ENCODE results near the gene C1orf94. TPM values are rescaled to one million over a fixed set of nuclear protein-coding genes. Genes with fewer than 3 reads are reported as not detected.

C1orf94 gene
- total RNA-seq, 1 donor from 2014 or later = not detected

GRCh38 chr1:34144766-34145165 lies 31.9 kb upstream of the C1orf94 start:
- no peaks in the 10 kb centered on the region for H3K36me3 Mint-ChIP-seq
- H3K4me1 Mint-ChIP-seq = no peaks in the 10 kb centered on the region
- no peak for DNase-seq (ENCODE audit: low spot score in 2 of 2, unreplicated experiment in 2 of 2)
- H3K4me3 Mint-ChIP-seq = no peak overlapping the region
- no peaks in the 10 kb centered on the region for H3K9me3 Mint-ChIP-seq
- H3K27ac Mint-ChIP-seq = no peak overlapping the region
- H3K27me3 Mint-ChIP-seq (ENCODE audit: low read depth) = peaks cover 27% of the 10 kb centered on the region
- TF ChIP-seq CTCF (IDR thresholded peaks at IDR 0.05; ENCODE audit: unreplicated experiment) = no peak

- DNase-seq (ENCODE audit: low spot score in 2 of 2, unreplicated experiment in 2 of 2) = no peak
- no peaks in the 10 kb centered on the region for H3K4me1 Mint-ChIP-seq
- H3K27me3 Mint-ChIP-seq (ENCODE audit: low read depth) = peaks cover 20% of the 10 kb centered on the region
- H3K27ac Mint-ChIP-seq = no peak overlapping the region
- no peaks in the 10 kb centered on the region for H3K36me3 Mint-ChIP-seq
- no peak for TF ChIP-seq CTCF (IDR thresholded peaks at IDR 0.05; ENCODE audit: unreplicated experiment)
- no peaks in the 10 kb centered on the region for H3K9me3 Mint-ChIP-seq
- no peak overlapping the region for H3K4me3 Mint-ChIP-seq
Measured at GRCh38 chr1:34147301-34147700, 29.4 kb upstream of the C1orf94 start.

- no peak for DNase-seq (ENCODE audit: low spot score in 2 of 2, unreplicated experiment in 2 of 2)
- Mint-ChIP-seq H3K36me3 (no peaks in the 10 kb centered on the region), H3K4me1 (no peaks in the 10 kb centered on the region), H3K4me3 (no peak overlapping the region), H3K9me3 (no peaks in the 10 kb centered on the region), H3K27me3 (ENCODE audit: low read depth) (peaks cover 28% of the 10 kb centered on the region), H3K27ac (no peak overlapping the region)
- TF ChIP-seq CTCF (IDR thresholded peaks at IDR 0.05; ENCODE audit: unreplicated experiment) = no peak
Measured at GRCh38 chr1:34149501-34149900, 27.2 kb upstream of the C1orf94 start.

- no peak for TF ChIP-seq CTCF (IDR thresholded peaks at IDR 0.05; ENCODE audit: unreplicated experiment)
Measured at GRCh38 chr1:34153246-34153645, 23.5 kb upstream of the C1orf94 start.

GRCh38 chr1:34155860-34156259 lies 20.8 kb upstream of the C1orf94 start:
- no peak for DNase-seq (ENCODE audit: low spot score in 2 of 2, unreplicated experiment in 2 of 2)
- Mint-ChIP-seq H3K27ac (no peak overlapping the region), H3K9me3 (no peaks in the 10 kb centered on the region), H3K4me3 (no peak overlapping the region), H3K4me1 (no peaks in the 10 kb centered on the region), H3K36me3 (no peaks in the 10 kb centered on the region), H3K27me3 (ENCODE audit: low read depth) (peaks cover 59% of the 10 kb centered on the region)
- no peak for TF ChIP-seq CTCF (IDR thresholded peaks at IDR 0.05; ENCODE audit: unreplicated experiment)

More at GRCh38 chr1:34153246-34153645, 23.5 kb upstream of the C1orf94 start:
- no peak overlapping the region for H3K4me3 Mint-ChIP-seq
- no peak for DNase-seq (ENCODE audit: low spot score in 2 of 2, unreplicated experiment in 2 of 2)
- peaks cover 36% of the 10 kb centered on the region for H3K27me3 Mint-ChIP-seq (ENCODE audit: low read depth)
- no peaks in the 10 kb centered on the region for H3K4me1 Mint-ChIP-seq
- H3K9me3 Mint-ChIP-seq = no peaks in the 10 kb centered on the region
- no peak overlapping the region for H3K27ac Mint-ChIP-seq
- no peaks in the 10 kb centered on the region for H3K36me3 Mint-ChIP-seq

- no peak overlapping the region for H3K4me3 Mint-ChIP-seq
- no peaks in the 10 kb centered on the region for H3K36me3 Mint-ChIP-seq
- H3K4me1 Mint-ChIP-seq = no peaks in the 10 kb centered on the region
- DNase-seq (ENCODE audit: low spot score in 2 of 2, unreplicated experiment in 2 of 2) = no peak
- no peak overlapping the region for H3K27ac Mint-ChIP-seq
- peaks cover 67% of the 10 kb centered on the region for H3K27me3 Mint-ChIP-seq (ENCODE audit: low read depth)
- H3K9me3 Mint-ChIP-seq = no peaks in the 10 kb centered on the region
- TF ChIP-seq CTCF (IDR thresholded peaks at IDR 0.05; ENCODE audit: unreplicated experiment) = no peak
Measured at GRCh38 chr1:34156739-34157138, 20.0 kb upstream of the C1orf94 start.
